HG02973 (cell line): ENCODE data around the gene PIEZO1.
"Not testable (repeated sequence)": the region's sequence is repeated elsewhere in the genome, so short reads cannot be mapped to it uniquely, and the experiment has no call there.

Experiments
- ATAC-seq: cut with Tn5 transposase; IDR thresholded peaks from one replicate; pipeline ENCODE4 v1.9.1; 2021; ENCODE audit warnings: moderate library complexity; ENCODE audit not compliant: unreplicated experiment

PIEZO1 gene

GRCh38 chr16:88678224-88678979, 106.6 kb downstream of the PIEZO1 start:
- ATAC-seq, result no peak

GRCh38 chr16:88677721-88678120, 107.3 kb downstream of the PIEZO1 start:
- ATAC-seq, result no peak

GRCh38 chr16:88676502-88677242, 108.3 kb downstream of the PIEZO1 start:
- no peak for ATAC-seq

GRCh38 chr16:88673716-88674379, 111.2 kb downstream of the PIEZO1 start:
- no peak for ATAC-seq

GRCh38 chr16:88672776-88673175, 112.2 kb downstream of the PIEZO1 start:
- ATAC-seq, result no peak

GRCh38 chr16:88671806-88672205, 113.2 kb downstream of the PIEZO1 start:
- ATAC-seq, result no peak

- no peak for ATAC-seq
Observed at GRCh38 chr16:88669980-88670379, 115.0 kb downstream of the PIEZO1 start.

GRCh38 chr16:88669493-88669892, 115.5 kb downstream of the PIEZO1 start:
- not testable (repeated sequence) for ATAC-seq

GRCh38 chr16:88667461-88667860, 117.6 kb downstream of the PIEZO1 start:
- ATAC-seq, result no peak

- ATAC-seq, result no peak
Observed at GRCh38 chr16:88665570-88665969, 119.5 kb downstream of the PIEZO1 start.
